ENCODE results near the gene PIK3R1.

DNA sequence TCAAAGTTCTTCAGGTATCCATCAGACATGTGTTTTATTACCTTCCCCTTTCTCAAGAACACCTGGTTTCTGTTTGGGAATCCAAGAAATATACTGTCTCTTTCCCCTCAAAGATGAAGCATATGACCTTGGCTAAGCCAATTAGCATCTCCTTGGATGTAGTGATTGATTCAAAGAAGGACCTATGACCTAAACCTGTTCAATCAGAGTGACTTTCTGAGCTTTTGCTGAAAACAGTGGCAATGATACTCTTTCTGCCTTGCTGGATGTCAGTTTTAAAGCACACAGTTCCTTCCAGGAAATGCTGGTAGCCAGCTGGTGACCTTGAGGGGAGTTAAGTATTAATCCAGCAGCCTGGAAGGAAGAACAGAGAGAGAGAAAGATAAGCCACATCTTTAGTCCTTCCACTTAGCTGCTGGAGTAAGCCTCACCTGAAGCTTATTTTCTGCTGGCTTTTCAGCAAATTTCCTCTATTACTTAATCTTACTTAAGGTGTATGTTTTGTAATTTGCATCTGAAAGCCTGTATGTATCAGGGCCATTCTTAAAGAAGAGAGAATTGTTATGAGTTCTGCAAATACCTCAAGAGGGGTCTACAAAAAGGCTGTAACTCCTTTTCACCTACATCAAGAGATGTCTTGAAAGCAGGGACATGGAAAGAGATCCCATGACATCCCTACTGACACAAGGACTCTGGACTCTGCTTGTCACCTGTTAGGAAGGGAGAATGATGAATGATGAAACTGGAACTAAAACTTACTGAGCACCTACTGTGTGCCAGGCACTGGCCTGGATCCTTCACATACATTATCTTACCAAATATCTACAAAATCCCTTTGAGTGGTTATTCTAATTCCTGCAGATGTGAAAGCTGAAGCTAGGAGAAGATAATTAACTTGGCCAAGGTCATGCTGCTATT, 35.2 kb upstream of the PIK3R1 start:
- TF ChIP-seq EP300 (IDR thresholded peaks at IDR 0.05; ENCODE audit: borderline replicate concordance in 1 of 2, control insufficient read depth in 1 of 2, low read depth in 2 of 2, low read length in 2 of 2) = no peak
- TF ChIP-seq, protein P1, sequence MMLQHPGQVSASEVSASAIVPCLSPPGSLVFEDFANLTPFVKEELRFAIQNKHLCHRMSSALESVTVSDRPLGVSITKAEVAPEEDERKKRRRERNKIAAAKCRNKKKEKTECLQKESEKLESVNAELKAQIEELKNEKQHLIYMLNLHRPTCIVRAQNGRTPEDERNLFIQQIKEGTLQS (IDR thresholded peaks at IDR 0.05; ENCODE audit: borderline replicate concordance, extremely low read depth, low read depth, low read length) = no peak
- TF ChIP-seq ZNF274 (IDR thresholded peaks at IDR 0.05; ENCODE audit: insufficient read depth, insufficient read length) = no peak
- TF ChIP-seq CTCF (IDR thresholded peaks at IDR 0.05 in 2 of 3, conservative IDR thresholded peaks at IDR 0.05 in 1 of 3; ENCODE audit: control insufficient read depth in 2 of 3, extremely low read depth in 1 of 3, insufficient read depth in 1 of 3, low read depth in 3 of 3, low read length in 3 of 3) = no peak
- TF ChIP-seq SMC3 (IDR thresholded peaks at IDR 0.05; ENCODE audit: borderline replicate concordance, low read length) = no peak
- TF ChIP-seq STAT1 (conservative IDR thresholded peaks at IDR 0.05) = no peak
- TF ChIP-seq E4F1 (IDR thresholded peaks at IDR 0.05; ENCODE audit: borderline replicate concordance, partially characterized antibody) = no peak
- TF ChIP-seq, protein P2, sequence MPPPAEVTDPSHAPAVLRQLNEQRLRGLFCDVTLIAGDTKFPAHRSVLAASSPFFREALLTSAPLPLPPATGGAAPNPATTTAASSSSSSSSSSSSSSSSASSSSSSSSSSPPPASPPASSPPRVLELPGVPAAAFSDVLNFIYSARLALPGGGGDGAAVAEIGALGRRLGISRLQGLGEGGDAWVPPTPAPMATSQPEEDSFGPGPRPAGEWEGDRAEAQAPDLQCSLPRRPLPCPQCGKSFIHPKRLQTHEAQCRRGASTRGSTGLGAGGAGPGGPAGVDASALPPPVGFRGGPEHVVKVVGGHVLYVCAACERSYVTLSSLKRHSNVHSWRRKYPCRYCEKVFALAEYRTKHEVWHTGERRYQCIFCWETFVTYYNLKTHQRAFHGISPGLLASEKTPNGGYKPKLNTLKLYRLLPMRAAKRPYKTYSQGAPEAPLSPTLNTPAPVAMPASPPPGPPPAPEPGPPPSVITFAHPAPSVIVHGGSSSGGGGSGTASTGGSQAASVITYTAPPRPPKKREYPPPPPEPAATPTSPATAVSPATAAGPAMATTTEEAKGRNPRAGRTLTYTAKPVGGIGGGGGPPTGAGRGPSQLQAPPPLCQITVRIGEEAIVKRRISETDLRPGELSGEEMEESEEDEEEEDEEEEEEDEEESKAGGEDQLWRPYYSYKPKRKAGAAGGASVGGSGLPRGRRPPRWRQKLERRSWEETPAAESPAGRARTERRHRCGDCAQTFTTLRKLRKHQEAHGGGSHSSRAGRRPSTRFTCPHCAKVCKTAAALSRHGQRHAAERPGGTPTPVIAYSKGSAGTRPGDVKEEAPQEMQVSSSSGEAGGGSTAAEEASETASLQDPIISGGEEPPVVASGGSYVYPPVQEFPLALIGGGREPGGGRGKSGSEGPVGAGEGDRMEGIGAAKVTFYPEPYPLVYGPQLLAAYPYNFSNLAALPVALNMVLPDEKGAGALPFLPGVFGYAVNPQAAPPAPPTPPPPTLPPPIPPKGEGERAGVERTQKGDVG (CRISPR knock-in tag; IDR thresholded peaks at IDR 0.05) = no peak

All from GM12878 (cell line).